ENCODE data around the gene ERFE.
A peak's percentile ranks its signal among the peaks of the same experiment; 100 is the strongest.

ERFE gene

GRCh38 chr2:238157506-238158017, 1.2 kb upstream of the ERFE start:
- DNase-seq, result no peak

DNA sequence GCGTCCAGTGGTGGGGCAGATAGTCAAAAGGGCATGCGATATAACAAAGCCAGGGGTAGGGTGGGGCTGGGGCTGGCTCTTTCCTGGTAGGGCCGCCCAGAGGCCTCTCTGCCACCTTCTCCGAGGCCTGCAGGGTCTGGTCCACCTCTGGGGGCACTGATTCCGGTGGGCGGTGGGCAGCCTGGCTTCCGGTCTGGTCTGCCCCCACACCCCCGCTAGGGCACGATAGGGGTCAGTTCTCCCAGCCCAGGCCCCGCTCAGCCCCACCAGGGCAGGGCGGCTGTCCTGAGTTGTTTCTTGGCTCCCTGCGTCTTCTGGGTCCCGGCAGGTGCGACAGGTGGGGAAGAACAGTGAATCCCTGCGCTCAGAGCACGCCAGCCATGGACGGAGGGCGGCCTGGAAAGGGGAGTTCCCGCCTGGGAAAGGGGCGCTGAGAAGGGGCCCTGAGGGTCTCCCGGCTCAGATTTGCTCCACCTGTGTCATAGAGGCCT, 707 bp upstream of the ERFE start:
- DNase-seq, result no peak

DNA sequence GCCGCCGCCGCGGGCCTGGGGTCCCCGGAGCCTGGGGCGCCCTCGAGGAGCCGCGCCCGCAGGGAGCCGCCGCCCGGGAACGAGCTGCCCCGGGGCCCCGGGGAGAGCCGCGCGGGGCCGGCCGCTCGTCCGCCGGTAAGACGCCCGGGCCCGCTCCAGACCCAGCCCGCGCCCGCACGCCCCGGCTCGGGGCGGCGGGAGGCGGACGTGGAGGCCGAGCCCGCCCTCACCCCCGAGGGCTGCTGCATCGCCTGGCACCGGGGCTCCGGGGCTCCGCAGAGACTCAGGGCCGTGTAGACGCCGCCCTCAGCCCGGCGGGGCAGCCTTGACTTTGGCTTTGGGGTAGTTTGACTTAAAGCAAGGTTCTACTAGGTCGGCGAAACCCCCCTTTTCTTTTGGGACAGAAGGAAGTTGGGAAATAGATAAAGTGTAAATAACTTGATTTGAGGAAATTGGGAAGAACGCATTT, 335 bp downstream of the ERFE start:
- no peak for DNase-seq

GRCh38 chr2:238159661-238160205, 963 bp downstream of the ERFE start:
- no peak for DNase-seq

GRCh38 chr2:238160206-238161129, 1.7 kb downstream of the ERFE start:
- DNase-seq, result no peak

- no peak for DNase-seq
These were observed 2.7 kb downstream of the ERFE start for GRCh38 chr2:238161291-238162051.

GRCh38 chr2:238162251-238162845, 3.6 kb downstream of the ERFE start:
- DNase-seq, result no peak

- peak; percentile 61 for DNase-seq
These were observed 4.2 kb downstream of the ERFE start for GRCh38 chr2:238162846-238163441.

DNA sequence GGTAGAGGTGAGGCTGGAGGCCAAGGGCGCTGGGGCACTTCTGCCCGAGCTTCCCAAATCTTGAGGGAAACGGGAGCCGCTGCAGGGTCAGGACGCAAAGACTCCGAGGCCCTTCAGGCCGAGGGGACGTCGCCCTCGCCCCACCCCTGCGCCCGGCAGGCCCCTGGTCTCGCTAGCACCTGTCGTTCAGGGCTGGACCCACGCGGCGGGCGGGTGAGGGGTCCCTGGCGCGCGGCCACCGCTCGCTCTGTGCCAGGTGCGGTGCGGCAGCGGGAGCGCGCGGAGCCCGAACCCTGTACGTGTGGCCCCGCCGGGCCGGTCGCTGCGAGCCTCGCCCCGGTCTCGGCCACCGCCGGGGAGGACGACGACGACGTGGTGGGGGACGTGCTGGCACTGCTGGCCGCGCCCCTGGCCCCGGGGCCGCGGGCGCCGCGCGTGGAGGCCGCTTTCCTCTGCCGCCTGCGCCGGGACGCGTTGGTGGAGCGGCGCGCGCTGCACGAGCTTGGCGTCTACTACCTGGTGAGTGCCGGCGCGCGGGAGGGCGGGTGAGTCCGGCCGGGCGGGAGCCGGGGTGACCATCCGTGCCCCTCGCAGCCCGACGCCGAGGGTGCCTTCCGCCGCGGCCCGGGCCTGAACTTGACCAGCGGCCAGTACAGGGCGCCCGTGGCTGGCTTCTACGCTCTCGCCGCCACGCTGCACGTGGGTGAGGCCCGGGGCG, 4.9 kb downstream of the ERFE start:
- DNase-seq, result no peak

DNA sequence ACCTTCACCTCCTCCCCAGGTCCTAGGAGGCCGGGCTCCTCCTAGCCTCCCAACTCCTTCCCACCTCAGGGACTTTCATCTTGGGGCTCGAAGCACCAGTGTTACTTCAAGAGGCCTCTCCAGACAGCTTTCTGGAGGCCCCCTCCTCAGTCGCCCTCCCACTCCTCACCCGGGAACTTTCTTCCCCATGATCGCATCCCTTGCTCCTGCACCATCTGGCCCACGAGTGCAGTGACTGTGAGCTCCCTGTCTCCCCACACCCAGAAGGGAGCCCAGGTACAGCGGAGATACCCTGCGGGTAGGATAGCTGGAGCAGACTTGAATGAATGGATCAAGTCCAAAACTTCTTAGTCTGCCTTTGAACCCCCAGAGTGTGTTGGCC, 6.1 kb downstream of the ERFE start:
- no peak for DNase-seq

DNA sequence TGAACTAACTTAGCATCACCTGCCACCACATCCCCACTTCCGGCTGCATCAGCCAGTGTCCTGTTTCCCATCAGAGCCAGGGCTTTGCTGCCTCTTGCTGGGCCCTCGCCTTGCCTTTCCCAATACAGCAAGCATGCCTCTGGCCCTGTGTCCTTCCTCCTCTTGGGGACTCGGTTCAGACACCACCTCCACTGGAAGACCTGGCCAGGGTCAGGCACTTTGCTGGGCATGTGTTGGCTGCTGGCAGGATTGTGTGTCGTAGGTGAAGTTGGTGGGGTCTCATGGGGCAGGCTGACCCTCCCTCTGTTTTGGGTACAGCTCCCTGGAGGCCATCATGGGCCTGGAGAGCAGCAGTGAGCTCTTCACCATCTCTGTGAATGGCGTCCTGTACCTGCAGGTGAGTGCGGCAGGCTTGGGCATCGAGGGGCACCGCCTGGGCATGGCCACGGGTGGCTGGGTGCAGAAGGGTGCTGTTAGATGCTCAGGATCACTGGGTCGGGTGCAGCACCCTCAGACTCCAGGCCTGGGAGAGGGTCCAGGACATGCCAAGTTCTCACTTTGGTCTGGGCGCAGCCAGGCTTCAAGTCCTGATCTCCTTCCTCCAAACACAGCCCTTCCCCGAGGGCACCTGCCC, 6.6 kb downstream of the ERFE start:
- no peak for DNase-seq

DNA sequence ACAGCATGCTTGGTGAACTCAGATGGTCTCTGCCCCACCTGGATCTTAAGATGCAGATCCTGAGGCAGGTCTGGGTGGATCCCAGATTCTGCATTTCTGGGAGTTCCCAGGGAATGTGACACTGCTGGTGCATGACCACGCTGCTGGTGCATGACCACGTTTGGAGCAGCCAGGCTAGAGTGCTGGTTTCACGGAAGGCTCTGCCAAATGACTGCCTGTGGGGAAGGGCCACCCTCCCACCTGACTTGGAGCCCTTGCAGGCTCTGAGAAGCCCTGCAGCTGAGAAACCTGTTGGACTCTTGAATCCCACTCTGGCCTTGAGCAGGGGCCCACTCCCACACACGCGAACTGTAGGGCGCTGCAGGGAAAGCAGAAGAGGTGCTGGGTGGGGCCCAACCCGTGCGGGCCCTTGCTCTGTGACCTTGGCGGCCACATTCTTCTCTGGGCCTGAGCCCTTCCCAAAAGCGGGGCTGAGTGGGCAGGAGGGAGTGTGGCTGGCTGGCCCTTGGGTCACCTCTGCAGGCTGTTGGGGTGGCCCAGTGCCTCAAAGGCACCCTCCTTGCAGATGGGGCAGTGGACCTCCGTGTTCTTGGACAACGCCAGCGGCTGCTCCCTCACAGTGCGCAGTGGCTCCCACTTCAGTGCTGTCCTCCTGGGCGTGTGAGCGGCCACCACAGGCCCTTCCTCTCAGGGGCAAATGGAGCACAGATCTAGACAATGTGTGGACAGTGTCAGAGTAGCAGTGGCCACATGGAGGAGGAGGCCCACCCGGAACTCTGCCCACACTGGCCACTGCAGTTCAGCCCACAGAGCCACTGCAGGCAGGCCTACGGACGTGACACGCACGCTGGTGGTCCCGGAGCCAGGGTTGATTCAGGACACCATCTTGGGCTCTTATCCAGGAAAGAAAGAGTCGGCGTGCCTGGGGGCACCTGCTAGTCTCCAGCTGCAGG, 7.9 kb downstream of the ERFE start:
- DNase-seq, result peak; percentile 16

- no peak for DNase-seq
These were observed 8.6 kb downstream of the ERFE start for GRCh38 chr2:238167344-238167715.

DNA sequence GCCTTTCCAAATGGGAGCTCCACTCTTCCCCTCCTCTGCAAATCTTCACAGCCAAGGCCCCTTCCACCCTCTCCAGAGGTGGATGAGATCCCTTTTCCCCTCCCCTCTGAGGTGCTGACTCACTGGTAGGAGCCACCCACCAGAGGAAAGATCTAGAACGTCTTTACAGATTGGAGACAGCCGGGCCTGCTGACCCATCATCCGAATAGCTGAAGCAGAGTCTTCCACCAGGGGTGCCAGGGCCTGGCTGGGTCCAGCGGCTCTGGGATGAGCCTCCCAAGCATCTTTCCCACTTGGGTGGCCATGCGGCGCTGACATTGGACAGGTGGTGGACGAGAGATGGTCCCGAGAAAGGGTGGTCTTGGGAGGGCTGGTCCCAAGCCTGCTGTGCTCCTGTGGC, 9.0 kb downstream of the ERFE start:
- no peak for DNase-seq

- no peak for DNase-seq
These were observed 9.7 kb downstream of the ERFE start for GRCh38 chr2:238168196-238169047.

GRCh38 chr2:238169048-238169707, 10.4 kb downstream of the ERFE start:
- peak; percentile 93 for DNase-seq

- peak; percentile 96 for DNase-seq
These were observed 11.0 kb downstream of the ERFE start for GRCh38 chr2:238169708-238170251.

GRCh38 chr2:238170386-238171071, 11.8 kb downstream of the ERFE start:
- DNase-seq, result no peak
